ENCODE results near the gene FBXO17. TPM values are rescaled to one million over a fixed set of nuclear protein-coding genes. Genes with fewer than 3 reads are reported as not detected.
A peak's percentile ranks its signal among the peaks of the same experiment; 100 is the strongest.

The FBXO17 gene
- total RNA-seq, 1 donor, result 22.9 TPM

GRCh38 chr19:38899447-38900201 is 75.9 kb downstream of the FBXO17 start, which contains the start of the genes NFKBIB and SIRT2:
Gene NFKBIB (plus strand): TSS chr19:38899969. CDS start chr19:38900033, 64 bp downstream.
Gene SIRT2 (minus strand): TSS chr19:38899618. CDS start chr19:38899521, 97 bp downstream.
- peak; percentile 100 for DNase-seq (ENCODE audit: low read depth)
- TF ChIP-seq CTCF (IDR thresholded peaks at IDR 0.05; ENCODE audit: insufficient read depth, low read length), result no peak

GRCh38 chr19:38898788-38899446 is 76.6 kb downstream of the FBXO17 start:
- DNase-seq (ENCODE audit: low read depth), result peak; percentile 37
- TF ChIP-seq CTCF (IDR thresholded peaks at IDR 0.05; ENCODE audit: insufficient read depth, low read length), result no peak
- peak overlapping the region; percentile 95 for H3K4me3 ChIP-seq (ENCODE audit: low read depth, low read length)

More at GRCh38 chr19:38899447-38900201, 75.9 kb downstream of the FBXO17 start, which contains the start of the genes NFKBIB and SIRT2:
- peak within 1 kb of the TSS; percentile 95 for H3K4me3 ChIP-seq (ENCODE audit: low read depth, low read length)

GRCh38 chr19:38894968-38895367 is 80.6 kb downstream of the FBXO17 start:
- no peak for DNase-seq (ENCODE audit: low read depth)
- no peak for TF ChIP-seq CTCF (IDR thresholded peaks at IDR 0.05; ENCODE audit: insufficient read depth, low read length)
- no peak overlapping the region for H3K4me3 ChIP-seq (ENCODE audit: low read depth, low read length)

GRCh38 chr19:38893341-38893771 is 82.2 kb downstream of the FBXO17 start:
- DNase-seq (ENCODE audit: low read depth), result no peak
- no peak for TF ChIP-seq CTCF (IDR thresholded peaks at IDR 0.05; ENCODE audit: insufficient read depth, low read length)
- no peak overlapping the region for H3K4me3 ChIP-seq (ENCODE audit: low read depth, low read length)

- DNase-seq (ENCODE audit: low read depth), result no peak
- no peak overlapping the region for H3K4me3 ChIP-seq (ENCODE audit: low read depth, low read length)
- TF ChIP-seq CTCF (IDR thresholded peaks at IDR 0.05; ENCODE audit: insufficient read depth, low read length), result no peak
Observed at GRCh38 chr19:38892841-38893240, 82.7 kb downstream of the FBXO17 start.

GRCh38 chr19:38891771-38892170 is 83.8 kb downstream of the FBXO17 start:
- no peak for TF ChIP-seq CTCF (IDR thresholded peaks at IDR 0.05; ENCODE audit: insufficient read depth, low read length)
- no peak overlapping the region for H3K4me3 ChIP-seq (ENCODE audit: low read depth, low read length)
- DNase-seq (ENCODE audit: low read depth), result no peak

Other genes starting within 250 kb of the FBXO17 start
- gene CAPN12, start 231.3 kb downstream of the FBXO17 start, total RNA-seq (ENCODE audit: low replicate concordance), result 0.18 TPM in 1 of 2 replicates, not detected in the other
- 0.72 TPM in 1 of 2 replicates, not detected in the other for gene LGALS7, start 202.2 kb downstream of the FBXO17 start, total RNA-seq (ENCODE audit: low replicate concordance)
- gene LGALS7B, start 186.5 kb downstream of the FBXO17 start, total RNA-seq (ENCODE audit: low replicate concordance), result not detected in 2 replicates
- gene LGALS4, start 162.8 kb downstream of the FBXO17 start, total RNA-seq (ENCODE audit: low replicate concordance), result 0.82 TPM in 1 of 2 replicates, not detected in the other
- gene ECH1, start 143.9 kb downstream of the FBXO17 start, total RNA-seq (ENCODE audit: low replicate concordance), result 22.0 and 27.1 TPM in 2 replicates
- gene HNRNPL, start 125.8 kb downstream of the FBXO17 start, total RNA-seq (ENCODE audit: low replicate concordance), result 122 and 254 TPM in 2 replicates
- 0.81 and 1.3 TPM in 2 replicates for gene RINL, start 97.5 kb downstream of the FBXO17 start, total RNA-seq (ENCODE audit: low replicate concordance)
- 44.9 and 53.8 TPM in 2 replicates for gene SIRT2, start 76.1 kb downstream of the FBXO17 start, total RNA-seq (ENCODE audit: low replicate concordance)
- 8.0 and 11.0 TPM in 2 replicates for gene NFKBIB, start 75.8 kb downstream of the FBXO17 start, total RNA-seq (ENCODE audit: low replicate concordance)
- not detected in 2 replicates for gene CCER2, start 63.6 kb downstream of the FBXO17 start, total RNA-seq (ENCODE audit: low replicate concordance)
- 15.0 and 15.5 TPM in 2 replicates for gene SARS2, start 45.0 kb downstream of the FBXO17 start, total RNA-seq (ENCODE audit: low replicate concordance)
- 11.6 and 20.2 TPM in 2 replicates for gene MRPS12, start 44.8 kb downstream of the FBXO17 start, total RNA-seq (ENCODE audit: low replicate concordance)
- 7.2 and 17.8 TPM in 2 replicates for gene FBXO27, start 56.8 kb upstream of the FBXO17 start, total RNA-seq (ENCODE audit: low replicate concordance)
- 0.45 TPM in 1 of 2 replicates, not detected in the other for gene ACP7, start 108.6 kb upstream of the FBXO17 start, total RNA-seq (ENCODE audit: low replicate concordance)
- 7.6 and 9.0 TPM in 2 replicates for gene PAK4, start 150.0 kb upstream of the FBXO17 start, total RNA-seq (ENCODE audit: low replicate concordance)
- not detected in 2 replicates for gene NCCRP1, start 221.2 kb upstream of the FBXO17 start, total RNA-seq (ENCODE audit: low replicate concordance)
- gene SYCN, start 228.5 kb upstream of the FBXO17 start, total RNA-seq (ENCODE audit: low replicate concordance), result not detected in 2 replicates